Activated T-helper 2 cell treated with anti-CD3 and anti-CD28 coated beads, Interferon-gamma antibody, Interleukin-2, Interleukin-4, amounts not matched to agents 10 μg/mL and 5 μg/mL and 100 μg/mL, durations not matched to agents 14 hours and 24 hours and 36 hours (primary cell): Measurements from ENCODE around the gene BRWD1. TPM values are rescaled to one million over a fixed set of nuclear protein-coding genes. Genes with fewer than 3 reads are reported as not detected.
A peak's percentile ranks its signal among the peaks of the same experiment; 100 is the strongest.

Experiments
- DNase-seq: peaks from one replicate; pipeline ENCODE4 v3.0.0; 2021; ENCODE audit warnings: low spot score
- H3K27ac Mint-ChIP-seq: one replicate; pipeline ENCODE4 v1.8.0; 2021; ENCODE audit warnings: mixed read lengths
- H3K27me3 Mint-ChIP-seq: one replicate; pipeline ENCODE4 v1.8.0; 2021; ENCODE audit warnings: low read depth, mixed read lengths
- H3K36me3 Mint-ChIP-seq: one replicate; pipeline ENCODE4 v1.8.0; 2021; ENCODE audit warnings: low read depth, mixed read lengths
- H3K4me1 Mint-ChIP-seq: one replicate; pipeline ENCODE4 v1.8.0; 2021; ENCODE audit warnings: low read depth, mixed read lengths
- H3K4me3 Mint-ChIP-seq: one replicate; pipeline ENCODE4 v1.8.0; 2021; ENCODE audit warnings: low read depth, mild to moderate bottlenecking, moderate library complexity, mixed read lengths
- H3K9me3 Mint-ChIP-seq: one replicate; pipeline ENCODE4 v1.8.0; 2021; ENCODE audit warnings: mixed read lengths
- intact Hi-C: fragments of 100-400 bp; cut with micrococcal nuclease; formaldehyde crosslinking; loops from one replicate; pipeline ENCODE4 v1.15.1; 2023
- total RNA-seq: library from RNA; stranded (reverse); gene quantifications from 2 replicates; pipeline ENCODE4 v1.2.3, GENCODE V29; 2022

BRWD1 gene
- total RNA-seq, 1 donor from 2014 or later = 36.0 TPM

DNA sequence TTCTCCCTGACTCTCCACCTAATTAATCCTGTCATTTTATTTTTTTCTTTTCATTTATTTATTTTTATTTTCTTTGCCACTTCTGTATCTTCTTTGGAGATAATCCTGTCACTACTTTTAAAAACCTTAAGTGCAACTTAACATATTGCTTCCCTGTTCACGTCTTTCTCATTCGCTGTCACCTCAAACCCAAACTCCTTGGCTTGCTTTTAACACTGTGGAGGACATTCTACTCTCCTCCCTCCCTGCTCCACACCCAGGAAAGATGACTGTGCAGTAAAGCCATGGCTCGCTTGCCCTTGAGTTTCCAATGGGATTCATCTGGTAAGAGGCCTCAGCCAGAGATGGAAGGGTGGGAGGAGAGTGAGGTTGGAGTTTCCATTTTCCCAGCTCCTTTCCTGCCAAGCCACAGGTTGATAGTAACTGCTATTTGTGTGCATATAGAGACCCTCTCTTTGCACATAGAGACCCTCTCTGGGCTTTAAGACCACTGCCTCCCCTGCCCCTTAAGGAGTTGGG, 6.4 kb upstream of the BRWD1 start:
- intact Hi-C loops = loop anchor here (10.0 kb wide), 1 partner anchor 515 kb away; the partner anchor contains the start of gene ETS2
- H3K4me3 Mint-ChIP-seq = no peak overlapping the region
- H3K36me3 Mint-ChIP-seq = no peaks in the 10 kb centered on the region

DNA sequence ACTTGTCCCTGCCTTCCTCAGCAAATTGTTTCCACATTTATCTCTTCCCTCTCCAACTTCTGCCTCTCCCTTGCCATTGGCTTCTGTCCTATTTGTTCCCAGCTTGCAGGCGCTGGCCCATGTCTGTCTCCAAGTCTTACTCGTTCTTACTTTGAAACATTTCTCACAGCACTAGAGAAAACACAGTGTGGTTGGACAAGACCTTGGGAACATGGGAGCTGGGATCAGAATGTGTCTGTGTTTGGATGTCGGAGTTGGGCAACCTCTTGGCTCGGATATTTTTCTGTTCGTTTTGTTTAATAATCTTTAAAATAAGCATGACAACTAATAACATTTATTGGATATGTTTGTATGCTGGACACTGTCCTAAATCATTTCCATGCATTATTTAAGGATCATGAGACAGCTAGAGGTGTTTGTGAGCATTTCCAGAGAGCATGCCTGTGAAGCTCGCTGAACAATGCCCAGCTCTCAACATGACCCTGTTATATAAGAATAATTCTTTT, 5.9 kb upstream of the BRWD1 start:
- Mint-ChIP-seq H3K4me1 (peaks cover 17% of the 10 kb centered on the region), H3K4me3 (no peak overlapping the region), H3K9me3 (no peaks in the 10 kb centered on the region), H3K36me3 (no peaks in the 10 kb centered on the region), H3K27me3 (no peaks in the 10 kb centered on the region), H3K27ac (no peak overlapping the region)
- intact Hi-C loops = loop anchor here (10.0 kb wide), 1 partner anchor 515 kb away; the partner anchor contains the start of gene ETS2
- no peak for DNase-seq

More for the DNA sequence above, 6.4 kb upstream of the BRWD1 start:
- peaks cover 2% of the 10 kb centered on the region for H3K27me3 Mint-ChIP-seq
- peaks cover 12% of the 10 kb centered on the region for H3K4me1 Mint-ChIP-seq
- H3K27ac Mint-ChIP-seq = no peak overlapping the region
- DNase-seq = no peak
- H3K9me3 Mint-ChIP-seq = no peaks in the 10 kb centered on the region

DNA sequence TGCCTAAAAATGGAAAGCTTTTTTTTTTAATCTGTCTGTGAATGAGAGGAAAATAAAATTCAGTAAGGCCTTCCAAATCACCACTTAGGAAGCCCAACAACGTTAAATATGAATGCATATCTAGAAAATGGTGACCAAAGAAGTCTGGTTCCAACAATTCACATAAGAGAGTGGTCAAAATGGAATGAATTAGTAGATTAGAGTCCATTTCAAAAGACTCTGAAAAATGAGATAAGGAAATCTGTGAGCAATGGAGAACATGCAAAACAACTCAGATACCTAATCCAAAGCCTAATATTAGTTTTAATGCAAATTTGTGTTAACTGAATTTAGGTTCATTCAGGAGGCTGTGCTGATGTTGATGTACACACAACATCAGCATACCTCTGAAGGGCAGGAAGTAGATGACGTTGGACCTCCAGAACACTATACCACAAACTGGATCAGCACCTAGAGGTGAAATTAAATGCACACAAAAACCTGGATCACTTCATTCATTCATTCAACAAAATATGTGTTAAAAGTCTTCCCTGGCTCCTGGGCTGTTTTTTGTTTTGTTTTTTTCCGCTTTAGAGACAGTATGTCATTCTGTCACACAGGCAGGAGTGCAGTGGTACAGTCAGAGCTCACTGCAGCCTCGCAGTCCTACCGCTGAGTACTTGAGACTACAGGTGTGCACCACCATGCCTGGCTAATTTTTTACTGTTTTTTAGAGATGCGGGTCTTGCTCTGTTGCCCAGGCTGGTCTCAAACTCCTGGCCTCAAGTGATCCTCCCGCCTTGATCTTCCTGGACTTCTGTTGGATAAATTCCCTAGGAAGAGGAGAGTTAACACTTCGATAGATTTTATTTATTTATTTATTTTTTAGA, 4.9 kb upstream of the BRWD1 start:
- Mint-ChIP-seq H3K9me3 (no peaks in the 10 kb centered on the region), H3K36me3 (no peaks in the 10 kb centered on the region), H3K4me3 (no peak overlapping the region), H3K27ac (no peak overlapping the region), H3K27me3 (no peaks in the 10 kb centered on the region), H3K4me1 (peaks cover 20% of the 10 kb centered on the region)
- intact Hi-C loops = loop anchor here (10.0 kb wide), 1 partner anchor 514 kb away; the partner anchor contains the start of gene ETS2
- DNase-seq = no peak

- intact Hi-C loops = loop anchor here (10.0 kb wide), 1 partner anchor 513 kb away; the partner anchor contains the start of gene ETS2
- Mint-ChIP-seq H3K4me3 (no peak overlapping the region), H3K36me3 (no peaks in the 10 kb centered on the region), H3K4me1 (peaks cover 20% of the 10 kb centered on the region), H3K27me3 (no peaks in the 10 kb centered on the region), H3K9me3 (no peaks in the 10 kb centered on the region), H3K27ac (no peak overlapping the region)
- no peak for DNase-seq
Observed at GRCh38 chr21:39317134-39318090, 4.0 kb upstream of the BRWD1 start.

GRCh38 chr21:39316729-39317128, 3.3 kb upstream of the BRWD1 start:
- H3K27me3 Mint-ChIP-seq = no peaks in the 10 kb centered on the region
- intact Hi-C loops = loop anchor here (10.0 kb wide), 1 partner anchor 512 kb away; the partner anchor contains the start of gene ETS2
- no peak overlapping the region for H3K4me3 Mint-ChIP-seq
- peaks cover 25% of the 10 kb centered on the region for H3K4me1 Mint-ChIP-seq
- no peaks in the 10 kb centered on the region for H3K9me3 Mint-ChIP-seq
- DNase-seq = no peak
- no peak overlapping the region for H3K27ac Mint-ChIP-seq
- H3K36me3 Mint-ChIP-seq = peaks cover 6% of the 10 kb centered on the region

DNA sequence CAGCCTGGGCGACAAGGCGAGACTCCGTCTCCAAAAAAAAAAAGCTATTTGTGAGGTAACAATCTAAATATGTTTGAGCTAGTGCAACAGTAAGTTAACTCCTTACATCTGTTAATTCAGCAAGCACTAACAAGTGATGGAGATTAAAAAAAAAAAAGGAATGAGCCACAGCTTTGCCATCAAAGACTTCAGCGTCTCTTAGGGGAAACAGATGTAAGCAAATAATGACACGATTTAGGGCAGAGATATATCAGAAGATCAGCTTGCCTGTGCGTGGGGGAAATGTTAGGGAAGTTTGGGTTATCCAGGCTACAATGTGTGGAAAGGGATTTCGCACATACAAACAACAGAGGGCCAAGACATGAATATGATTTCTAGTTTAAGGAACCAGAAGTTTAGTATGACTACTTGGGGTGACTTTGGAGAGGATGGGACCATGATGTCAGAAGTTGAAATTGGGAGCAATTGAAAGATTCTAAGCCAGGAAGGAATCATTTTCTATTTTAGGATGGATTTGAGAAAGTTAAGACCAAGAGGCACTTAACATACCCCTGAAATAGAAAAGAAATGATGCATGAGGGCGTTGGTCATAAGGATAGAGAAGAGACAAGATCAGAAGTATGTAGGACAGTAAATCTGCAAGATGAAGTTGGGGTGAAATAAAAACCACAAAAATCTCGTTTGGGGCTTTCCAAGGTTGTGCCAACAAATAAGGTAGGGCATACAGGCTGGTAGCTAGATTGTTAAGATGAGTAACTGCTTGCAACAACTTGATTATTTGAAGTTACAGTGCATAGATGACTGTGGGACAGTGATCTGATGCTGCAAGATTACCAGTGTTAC, 2.4 kb upstream of the BRWD1 start:
- Mint-ChIP-seq H3K4me3 (no peak overlapping the region), H3K4me1 (peaks cover 29% of the 10 kb centered on the region), H3K9me3 (no peaks in the 10 kb centered on the region), H3K27me3 (no peaks in the 10 kb centered on the region), H3K27ac (peak overlapping the region; percentile 52), H3K36me3 (peaks cover 14% of the 10 kb centered on the region)
- intact Hi-C loops = loop anchor here (2.0 to 10.0 kb wide), 2 partner anchors 129 to 511 kb away; partner anchors contain the start of genes ETS2 and LCA5L
- no peak for DNase-seq

GRCh38 chr21:39314143-39315027, 953 bp upstream of the BRWD1 start:
- Mint-ChIP-seq H3K4me1 (peaks cover 31% of the 10 kb centered on the region), H3K27me3 (no peaks in the 10 kb centered on the region), H3K4me3 (peak overlapping the region; percentile 93), H3K9me3 (no peaks in the 10 kb centered on the region), H3K27ac (peak overlapping the region; percentile 93), H3K36me3 (peaks cover 21% of the 10 kb centered on the region)
- intact Hi-C loops = loop anchor here (1.0 to 10.0 kb wide), 3 partner anchors 74 to 510 kb away; partner anchors contain the start of genes ETS2 and LCA5L
- DNase-seq = peak; percentile 20

- H3K27me3 Mint-ChIP-seq = no peaks in the 10 kb centered on the region
- peak overlapping the region; percentile 70 for H3K4me3 Mint-ChIP-seq
- intact Hi-C loops = loop anchor here (2.0 to 10.0 kb wide), 2 partner anchors 68 to 508 kb away; partner anchors contain the start of gene ETS2
- H3K27ac Mint-ChIP-seq = peak overlapping the region; percentile 83
- no peak for DNase-seq
- peaks cover 26% of the 10 kb centered on the region for H3K36me3 Mint-ChIP-seq
- H3K9me3 Mint-ChIP-seq = no peaks in the 10 kb centered on the region
- peaks cover 31% of the 10 kb centered on the region for H3K4me1 Mint-ChIP-seq
Observed at GRCh38 chr21:39313042-39313570, 326 bp downstream of the BRWD1 start.

- peak; percentile 93 for DNase-seq
- Mint-ChIP-seq H3K9me3 (no peaks in the 10 kb centered on the region), H3K27ac (peak overlapping the region; percentile 91), H3K36me3 (peaks cover 30% of the 10 kb centered on the region), H3K4me1 (peaks cover 32% of the 10 kb centered on the region), H3K27me3 (no peaks in the 10 kb centered on the region), H3K4me3 (peak overlapping the region; percentile 90)
- intact Hi-C loops = loop anchor here (1.0 to 10.0 kb wide), 4 partner anchors 37 to 508 kb away; partner anchors contain the start of genes ETS2, HMGN1 and PSMG1
Observed at GRCh38 chr21:39312112-39313041, 1.1 kb downstream of the BRWD1 start.

GRCh38 chr21:39311164-39311563, 2.3 kb downstream of the BRWD1 start:
- intact Hi-C loops = loop anchor here (10.0 kb wide), 1 partner anchor 506 kb away; the partner anchor contains the start of gene ETS2
- H3K27ac Mint-ChIP-seq = no peak overlapping the region
- H3K9me3 Mint-ChIP-seq = no peaks in the 10 kb centered on the region
- no peaks in the 10 kb centered on the region for H3K27me3 Mint-ChIP-seq
- peaks cover 31% of the 10 kb centered on the region for H3K36me3 Mint-ChIP-seq
- DNase-seq = no peak
- peaks cover 27% of the 10 kb centered on the region for H3K4me1 Mint-ChIP-seq
- H3K4me3 Mint-ChIP-seq = no peak overlapping the region
